GM12878 (cell line): ENCODE data around the gene CTNNA2. TPM values are rescaled to one million over a fixed set of nuclear protein-coding genes. Genes with fewer than 3 reads are reported as not detected.

ENCODE experiments used
- ATAC-seq: fragments of 200-7000 bp; cut with Tn5 transposase; 3 replicates; pipeline ENCODE4 v1.9.1; 2020; ENCODE audit warnings: mild to moderate bottlenecking, moderate library complexity
- BruUV-seq: library from RNA; stranded (reverse); fragments of 400-500 nt; replicated peaks from 2 replicates; lab custom pipeline; 2021; lab: Mats Ljungman, UMichigan
- CTCF ChIA-PET: fragments of 300-600 bp; sonication (Branson Sonifier 250); formaldehyde crosslinking; extraction: SDS; loops from one replicate; lab custom pipeline; 2021; ENCODE audit warnings: inconsistent platforms; lab: Yijun Ruan, JAX
- POLR2A ChIA-PET: fragments of 350-600 bp; formaldehyde crosslinking; extraction: SDS; loops from one replicate; lab custom pipeline; 2021; ENCODE audit warnings: inconsistent platforms; lab: Charles Lee
- RAD21 ChIA-PET: fragments of 300-600 bp; sonication (Branson Sonifier 250); formaldehyde crosslinking; loops from one replicate; lab custom pipeline; 2023; ENCODE audit warnings: antibody characterized with exemption; ENCODE audit not compliant: unreplicated experiment; lab: Charles Lee
- SMC1A ChIA-PET: fragments of 300-600 bp; sonication (Branson Sonifier 250); formaldehyde crosslinking; loops from one replicate; lab custom pipeline; 2023; ENCODE audit not compliant: unreplicated experiment, uncharacterized antibody; lab: Charles Lee
- DNase-seq: peaks from one replicate; pipeline ENCODE4 v3.0.0-alpha.2; 2011; ENCODE audit warnings: low read depth, low spot score
- FAIRE-seq: peaks from 3 replicates; lab custom pipeline; 2011; peaks lifted over from hg19 to GRCh38; lab: Jason Lieb, UNC
- H2AFZ ChIP-seq: 2 replicates; pipeline ENCODE4 v1.6.0; 2011; ENCODE audit warnings: low read depth, low read length, control low read depth; ENCODE audit not compliant: control insufficient read depth
- H3K27ac ChIP-seq: 2 replicates; pipeline ENCODE4 v1.5.1; 2011; ENCODE audit warnings: control low read depth; ENCODE audit not compliant: control insufficient read depth, insufficient read depth
- H3K27me3 ChIP-seq, 2 experiments: replicated peaks in 1 of 2; 2 replicates each; pipeline versions ENCODE4 v1.6.0 to v1.6.1; 2011; ENCODE audit warnings: low read length in 1 of 2; ENCODE audit not compliant: control insufficient read depth in 2 of 2, insufficient read depth in 2 of 2
- H3K36me3 ChIP-seq, 2 experiments: 2 replicates each; pipeline ENCODE4 v1.5.1; 2011; ENCODE audit warnings: low read length in 1 of 2; ENCODE audit not compliant: control insufficient read depth in 2 of 2, insufficient read depth in 2 of 2
- H3K4me1 ChIP-seq: 2 replicates; pipeline ENCODE4 v1.6.1; 2011; ENCODE audit warnings: mild to moderate bottlenecking, low read length, moderate library complexity, mixed read lengths; ENCODE audit not compliant: control insufficient read depth, insufficient read depth
- H3K4me2 ChIP-seq: 2 replicates; pipeline ENCODE4 v1.6.0; 2011; ENCODE audit warnings: control low read depth; ENCODE audit not compliant: control insufficient read depth, insufficient read depth
- H3K4me3 ChIP-seq: fragments of 200-600 bp; sonication (generic); 2 replicates; pipeline ENCODE4 v1.5.1; 2016
- H3K79me2 ChIP-seq: 2 replicates; pipeline ENCODE4 v1.6.0; 2011; ENCODE audit warnings: low read length; ENCODE audit not compliant: control insufficient read depth, insufficient read depth
- H3K9ac ChIP-seq: 2 replicates; pipeline ENCODE4 v1.8.0; 2011; ENCODE audit warnings: low read length, control low read depth, mixed read lengths; ENCODE audit not compliant: control insufficient read depth, insufficient read depth
- H3K9me3 ChIP-seq: replicated peaks from 3 replicates; pipeline ENCODE4 v1.5.1; 2011; ENCODE audit warnings: mild to moderate bottlenecking, low read length; ENCODE audit not compliant: control insufficient read depth, insufficient read depth
- H4K20me1 ChIP-seq: 2 replicates; pipeline ENCODE4 v1.6.0; 2011; ENCODE audit not compliant: control insufficient read depth, insufficient read depth
- BCL11A ChIP-seq: IDR thresholded peaks from 2 replicates; pipeline ENCODE4 v1.6.1; 2011; ENCODE audit warnings: low read depth, low read length
- IRF5 ChIP-seq: fragments of 450-650 bp; IDR thresholded peaks from 2 replicates; pipeline ENCODE4 v1.6.1; 2017; ENCODE audit warnings: borderline replicate concordance
- MAX ChIP-seq: IDR thresholded peaks from 2 replicates; pipeline ENCODE4 v1.6.1; 2012; ENCODE audit warnings: low read depth, low read length, improper control_type of control experiment
- MTA3 ChIP-seq: IDR thresholded peaks from 2 replicates; pipeline ENCODE4 v1.6.1; 2012; ENCODE audit warnings: low read length, inconsistent platforms, borderline replicate concordance
- REST ChIP-seq: IDR thresholded peaks from 2 replicates; pipeline ENCODE4 v1.6.1; 2012; ENCODE audit warnings: mild to moderate bottlenecking, low read depth, low read length
- TAF1 ChIP-seq: IDR thresholded peaks from 2 replicates; pipeline ENCODE4 v1.6.1; 2011; ENCODE audit warnings: mild to moderate bottlenecking, low read depth, low read length, borderline replicate concordance
- USF2 ChIP-seq: IDR thresholded peaks from 2 replicates; pipeline ENCODE4 v1.6.1; 2011; ENCODE audit warnings: low read depth, low read length, improper control_type of control experiment, borderline replicate concordance
- ZBTB4 ChIP-seq: fragments of 450-650 bp; formaldehyde crosslinking; IDR thresholded peaks from 2 replicates; pipeline ENCODE4 v1.4.0; 2022; ENCODE audit warnings: mild to moderate bottlenecking, moderate library complexity
- ZNF24 ChIP-seq: fragments of 450-650 bp; IDR thresholded peaks from 2 replicates; pipeline ENCODE4 v1.6.1; 2017; ENCODE audit warnings: antibody characterized with exemption, mild to moderate bottlenecking
- WGBS: methylation state at CpG from one replicate; pipeline ENCODE4 v1.1.6; 2016; ENCODE audit warnings: low lambda C conversion rate; ENCODE audit not compliant: insufficient replicate concordance, insufficient coverage; ENCODE audit errors: missing lambda C conversion rate; 5-methylcytosine and 5-hydroxymethylcytosine counted together
- in situ Hi-C: fragments of 300-500 bp; cut with MboI; formaldehyde crosslinking; loops from 9 replicates; pipeline ENCODE4 v1.14.3; 2018; ENCODE audit warnings: mixed read lengths
- intact Hi-C: fragments of 100-400 bp; cut with micrococcal nuclease; formaldehyde crosslinking; loops from one replicate; pipeline ENCODE4 v1.14.2; 2022; ENCODE audit not compliant: unreplicated experiment
- polyA plus RNA-seq, 11 experiments: library from polyadenylated mRNA; depleted of rRNA in 4 of 11; unstranded in 6 of 11; stranded (reverse) in 5 of 11; fragments of >200 nt; fragmentation: Nextera tagmentation in 4 of 11; fragmentation: Illumina TruSeq in 1 of 11; extraction: Ambion mirVana in 4 of 11; extraction: Trizol in 1 of 11; gene quantifications; 1 replicate in 1 of 11; 2 replicates in 10 of 11; pipeline versions ENCODE4 v1.2.1 to v1.2.3, GENCODE V29; 2011 to 2016; ENCODE audit warnings: inconsistent platforms in 2 of 11, missing spikeins in 2 of 11, low read depth in 1 of 11
- total RNA-seq, 4 experiments: library from RNA; depleted of rRNA in 3 of 4; stranded (reverse); fragments of >200 nt in 3 of 4; fragmentation: Illumina TruSeq in 1 of 4; extraction: Trizol in 1 of 4; gene quantifications; 2 replicates each; pipeline versions ENCODE4 v1.2.1 to v1.2.3, GENCODE V29; 2013 to 2021

The CTNNA2 gene
- total and polyA plus RNA-seq, 10 of the 15 experiments (the other 5 are each of a cell fraction or from before 2014, with no cell fraction given) = 2.4 to 36.2 (median 6.6) TPM

- FAIRE-seq (no peak), ATAC-seq (no peak), DNase-seq (no peak)
- ChIA-PET RAD21 (no interaction called here), SMC1A (interaction anchor here (0.8 kb wide), 1 partner anchor 77 kb away, joined by 3 read pairs; no protein-coding TSS in a partner anchor), CTCF (no interaction called here), POLR2A (no interaction called here)
- intact Hi-C loops (no loop called here), in situ Hi-C loops (loop anchor here (25.0 kb wide), 1 partner anchor 824 kb away; the partner anchor contains the start of gene REG3G)
- Histone ChIP-seq H4K20me1 (no peaks in the 10 kb centered on the region), H3K9me3 (no peaks in the 10 kb centered on the region), H3K4me2 (no peak overlapping the region), H3K27ac (no peak overlapping the region), H3K4me3 (no peak overlapping the region), H3K4me1 (no peaks in the 10 kb centered on the region), H3K9ac (no peak overlapping the region), H2AFZ (no peak overlapping the region), H3K79me2 (no peaks in the 10 kb centered on the region), H3K36me3 (no peaks in the 10 kb centered on the region), H3K27me3 (no peaks in the 10 kb centered on the region)
- WGBS = 95% methylated on average over 1 of the region's 1 CpG
- no TSS peak for BruUV-seq
- TF ChIP-seq TAF1 (no peak), MTA3 (no peak), ZBTB4 (CRISPR knock-in tag) (no peak), USF2 (no peak), IRF5 (no peak), BCL11A (no peak), REST (no peak), MAX (no peak), ZNF24 (no peak)
Measured at GRCh38 chr2:79861059-79861374, 348.2 kb downstream of the CTNNA2 start.
